ENCODE data around the gene LARP1.

DNA sequence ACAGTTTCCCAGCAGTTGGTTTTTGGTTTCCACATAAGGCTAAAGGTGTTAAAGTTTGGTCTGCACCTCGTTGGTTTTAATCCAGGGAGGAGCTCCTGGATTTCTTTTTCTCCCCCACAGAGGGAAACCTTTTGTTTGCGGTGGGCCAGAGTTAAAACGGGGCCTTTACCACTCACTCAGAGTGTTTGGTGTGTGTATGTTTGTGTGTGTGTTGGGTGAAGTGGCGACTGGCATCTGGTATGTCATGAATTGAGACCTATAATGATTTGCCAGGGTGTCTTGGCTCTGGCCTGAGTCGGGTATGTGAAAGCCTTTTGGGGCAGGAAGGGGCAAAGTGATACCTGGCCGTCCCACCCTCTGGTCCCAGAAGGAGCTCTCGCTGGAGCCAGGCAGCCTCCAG is 64.4 kb downstream of the LARP1 start:
- TF ChIP-seq, protein P1, sequence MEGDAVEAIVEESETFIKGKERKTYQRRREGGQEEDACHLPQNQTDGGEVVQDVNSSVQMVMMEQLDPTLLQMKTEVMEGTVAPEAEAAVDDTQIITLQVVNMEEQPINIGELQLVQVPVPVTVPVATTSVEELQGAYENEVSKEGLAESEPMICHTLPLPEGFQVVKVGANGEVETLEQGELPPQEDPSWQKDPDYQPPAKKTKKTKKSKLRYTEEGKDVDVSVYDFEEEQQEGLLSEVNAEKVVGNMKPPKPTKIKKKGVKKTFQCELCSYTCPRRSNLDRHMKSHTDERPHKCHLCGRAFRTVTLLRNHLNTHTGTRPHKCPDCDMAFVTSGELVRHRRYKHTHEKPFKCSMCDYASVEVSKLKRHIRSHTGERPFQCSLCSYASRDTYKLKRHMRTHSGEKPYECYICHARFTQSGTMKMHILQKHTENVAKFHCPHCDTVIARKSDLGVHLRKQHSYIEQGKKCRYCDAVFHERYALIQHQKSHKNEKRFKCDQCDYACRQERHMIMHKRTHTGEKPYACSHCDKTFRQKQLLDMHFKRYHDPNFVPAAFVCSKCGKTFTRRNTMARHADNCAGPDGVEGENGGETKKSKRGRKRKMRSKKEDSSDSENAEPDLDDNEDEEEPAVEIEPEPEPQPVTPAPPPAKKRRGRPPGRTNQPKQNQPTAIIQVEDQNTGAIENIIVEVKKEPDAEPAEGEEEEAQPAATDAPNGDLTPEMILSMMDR (IDR thresholded peaks at IDR 0.05; ENCODE audit: low read depth, low read length, poor library complexity, severe bottlenecking): no peak
- no peak for TF ChIP-seq EZH2phosphoT487 (IDR thresholded peaks at IDR 0.05; ENCODE audit: borderline replicate concordance, low read length)
